Stimulated activated CD8-positive, alpha-beta memory T cell treated with anti-CD3 and anti-CD28 coated beads, Interleukin-2, amount 100 ng/mL, for 1 hour (primary cell): Measurements from ENCODE around the gene GIPC1.

ENCODE experiments used
- DNase-seq, 2 donors: peaks; one replicate each; pipeline ENCODE4 v3.0.0-alpha.2; 2020; ENCODE audit warnings: low read depth in 2 of 2

The GIPC1 gene

GRCh38 chr19:14437578-14438140, 58.3 kb downstream of the GIPC1 start:
- no peak for DNase-seq

GRCh38 chr19:14435320-14436050, 60.4 kb downstream of the GIPC1 start:
- no peak for DNase-seq

GRCh38 chr19:14434543-14435319, 61.2 kb downstream of the GIPC1 start:
- no peak for DNase-seq

- DNase-seq, result no peak
These were observed 62.1 kb downstream of the GIPC1 start for GRCh38 chr19:14433554-14434501.

- DNase-seq, result no peak
These were observed 63.0 kb downstream of the GIPC1 start, which contains the start of gene PKN1 for GRCh38 chr19:14432791-14433553. Gene PKN1, plus strand, starts transcription at chr19:14433306. Its CDS starts 216 bp downstream, at chr19:14433522.

- DNase-seq, result no peak
These were observed 65.2 kb downstream of the GIPC1 start for GRCh38 chr19:14430712-14431111.

- DNase-seq, result no peak
These were observed 67.0 kb downstream of the GIPC1 start for GRCh38 chr19:14428882-14429416.
